IPS-11a (cell line): ENCODE measurements around the gene RPN2.

ENCODE experiments used
- H3K4me3 ChIP-seq: one replicate; pipeline ENCODE4 v1.5.1; 2013; ENCODE audit warnings: low read depth, low read length, control low read depth

Gene RPN2

GRCh38 chr20:37179683-37180524 lies 774 bp downstream of the RPN2 start:
- H3K4me3 ChIP-seq, result peak overlapping the region; percentile 95

- no peak overlapping the region for H3K4me3 ChIP-seq
These were observed 6.6 kb downstream of the RPN2 start for GRCh38 chr20:37185686-37186085.

GRCh38 chr20:37188787-37189186 lies 9.7 kb downstream of the RPN2 start:
- H3K4me3 ChIP-seq, result no peak overlapping the region

GRCh38 chr20:37189416-37190016 lies 10.4 kb downstream of the RPN2 start:
- no peak overlapping the region for H3K4me3 ChIP-seq

GRCh38 chr20:37190354-37191112 lies 11.4 kb downstream of the RPN2 start:
- H3K4me3 ChIP-seq, result no peak overlapping the region

GRCh38 chr20:37192137-37192854 lies 13.2 kb downstream of the RPN2 start:
- no peak overlapping the region for H3K4me3 ChIP-seq

GRCh38 chr20:37193226-37193625 lies 14.1 kb downstream of the RPN2 start:
- H3K4me3 ChIP-seq, result no peak overlapping the region

- H3K4me3 ChIP-seq, result no peak overlapping the region
These were observed 14.7 kb downstream of the RPN2 start for GRCh38 chr20:37193821-37194220.

- H3K4me3 ChIP-seq, result no peak overlapping the region
These were observed 15.7 kb downstream of the RPN2 start for GRCh38 chr20:37194621-37195417.

GRCh38 chr20:37198932-37199660 lies 20.0 kb downstream of the RPN2 start:
- no peak overlapping the region for H3K4me3 ChIP-seq

- H3K4me3 ChIP-seq, result no peak overlapping the region
These were observed 21.2 kb downstream of the RPN2 start for GRCh38 chr20:37200376-37200775.

GRCh38 chr20:37200926-37201826 lies 22.0 kb downstream of the RPN2 start:
- no peak overlapping the region for H3K4me3 ChIP-seq

GRCh38 chr20:37201827-37202162 lies 22.7 kb downstream of the RPN2 start:
- no peak overlapping the region for H3K4me3 ChIP-seq

GRCh38 chr20:37202267-37202943 lies 23.3 kb downstream of the RPN2 start:
- H3K4me3 ChIP-seq, result no peak overlapping the region

GRCh38 chr20:37204056-37204455 lies 24.9 kb downstream of the RPN2 start:
- H3K4me3 ChIP-seq, result no peak overlapping the region

- no peak overlapping the region for H3K4me3 ChIP-seq
These were observed 26.0 kb downstream of the RPN2 start for GRCh38 chr20:37205130-37205529.

- no peak overlapping the region for H3K4me3 ChIP-seq
These were observed 26.7 kb downstream of the RPN2 start for GRCh38 chr20:37205794-37206193.

GRCh38 chr20:37207171-37207570 lies 28.0 kb downstream of the RPN2 start:
- no peak overlapping the region for H3K4me3 ChIP-seq
